ENCODE measurements around the gene TTC9C. TPM values are rescaled to one million over a fixed set of nuclear protein-coding genes. Genes with fewer than 3 reads are reported as not detected.
A peak's percentile ranks its signal among the peaks of the same experiment; 100 is the strongest.
"Not testable (repeated sequence)": the region's sequence is repeated elsewhere in the genome, so short reads cannot be mapped to it uniquely, and the experiment has no call there.

The TTC9C gene
- polyA plus RNA-seq, 4 donors, result 13.5 to 36.9 (median 31.4) TPM

DNA sequence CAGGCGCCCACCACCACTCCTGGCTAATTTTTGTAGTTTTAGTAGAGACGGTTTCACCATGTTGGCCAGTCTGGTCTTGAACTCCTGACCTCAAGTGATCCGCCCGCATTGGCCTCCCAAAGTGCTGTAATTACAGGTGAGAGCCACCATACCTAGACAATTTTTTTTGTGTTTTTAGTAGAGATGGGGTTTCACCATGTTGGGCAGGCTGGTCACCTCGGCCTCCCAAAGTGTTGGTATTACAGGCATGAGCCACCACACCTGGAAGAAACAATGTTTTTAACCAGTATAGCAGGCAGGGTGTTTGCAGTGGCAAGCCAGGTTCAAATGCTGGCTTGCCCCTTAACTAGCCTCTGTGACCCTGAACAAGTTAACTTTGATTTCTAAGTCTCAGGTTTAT lies 21.6 kb downstream of the TTC9C start:
- peaks cover 2 to 29% (median 3%) of the 10 kb centered on the region in 3 donors for H3K36me3 ChIP-seq (ENCODE audit: control insufficient read depth in 3 of 3, insufficient read depth in 2 of 3, low read depth in 1 of 3, low read length in 3 of 3)
- 94 to 98% (median 98%) methylated on average over 5 of the region's 5 CpGs for WGBS, 3 donors
- peaks cover 0 to 10% (median 7%) of the 10 kb centered on the region in 3 donors for H3K4me1 ChIP-seq (ENCODE audit: control insufficient read depth in 3 of 3, insufficient read depth in 2 of 3, low read depth in 1 of 3, low read length in 2 of 3)
- H3K27me3 ChIP-seq (ENCODE audit: control insufficient read depth in 3 of 3, insufficient read depth in 3 of 3, low read length in 3 of 3); DNase-seq; H3K27ac ChIP-seq (ENCODE audit: low read depth in 1 of 3, low read length in 2 of 3); H3K9me3 ChIP-seq (ENCODE audit: control insufficient read depth in 2 of 2, insufficient read depth in 1 of 2, low read depth in 1 of 2, low read length in 1 of 2); FAIRE-seq; H3K4me3 ChIP-seq (ENCODE audit: low read depth in 1 of 3, low read length in 3 of 3): not testable (repeated sequence)

- Histone ChIP-seq H3K27ac (ENCODE audit: low read depth in 1 of 3, low read length in 2 of 3) (no peak overlapping the region), H3K4me1 (ENCODE audit: control insufficient read depth in 3 of 3, insufficient read depth in 2 of 3, low read depth in 1 of 3, low read length in 2 of 3) (peaks cover 0 to 10% (median 7%) of the 10 kb centered on the region in 3 donors), H3K4me3 (ENCODE audit: low read depth in 1 of 3, low read length in 3 of 3) (no peak overlapping the region), H3K36me3 (ENCODE audit: control insufficient read depth in 3 of 3, insufficient read depth in 2 of 3, low read depth in 1 of 3, low read length in 3 of 3) (peaks cover 2 to 29% (median 3%) of the 10 kb centered on the region in 3 donors), H3K27me3 (ENCODE audit: control insufficient read depth in 3 of 3, insufficient read depth in 3 of 3, low read length in 3 of 3) (no peaks in the 10 kb centered on the region), H3K9me3 (ENCODE audit: control insufficient read depth in 2 of 2, insufficient read depth in 1 of 2, low read depth in 1 of 2, low read length in 1 of 2) (no peaks in the 10 kb centered on the region)
- FAIRE-seq, result no peak
- no peak for DNase-seq
- 93 to 96% (median 96%) methylated on average over 14 of the region's 14 CpGs for whole genome bisulfite sequencing, 3 donors
Observed at GRCh38 chr11:62752177-62752785, 24.0 kb downstream of the TTC9C start.

DNA sequence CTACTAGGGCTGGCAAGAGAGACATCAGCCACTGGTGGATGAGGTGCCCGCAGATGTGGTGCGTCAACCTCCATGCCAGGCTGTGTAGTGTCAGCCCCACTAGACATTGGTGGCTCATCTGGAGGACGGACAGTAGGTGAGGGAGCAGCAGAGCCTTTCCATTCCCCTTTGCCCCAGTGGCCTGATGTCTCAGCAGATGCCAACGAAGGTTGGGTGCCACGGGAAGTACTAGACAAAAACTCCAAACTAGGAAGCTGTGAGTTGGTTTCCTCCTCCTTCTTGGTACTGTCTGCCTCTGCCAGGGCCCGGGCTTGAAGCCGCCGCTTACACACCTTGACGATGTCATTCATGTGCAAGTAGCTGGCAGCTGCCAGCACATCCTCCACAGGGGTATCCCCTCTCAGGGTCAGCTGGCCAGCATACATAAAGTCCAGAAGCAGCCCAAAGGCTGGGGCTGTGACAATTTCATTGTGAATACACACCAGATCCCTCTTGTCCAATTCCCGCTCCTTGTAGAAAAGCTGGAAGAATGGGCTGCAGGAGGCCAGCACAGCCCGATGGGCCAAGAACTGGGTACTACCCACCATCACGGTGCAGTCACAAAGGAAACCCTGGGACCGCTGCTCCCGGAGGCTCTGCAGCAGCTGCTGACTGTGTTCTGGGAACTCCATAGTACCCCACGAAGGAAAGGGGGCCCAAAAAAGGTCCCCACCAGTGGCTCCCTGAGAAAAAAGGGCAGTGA lies 24.9 kb downstream of the TTC9C start:
- 37 to 71% (median 55%) methylated on average over 14 to 15 of the region's 15 CpGs for WGBS, 3 donors
- Histone ChIP-seq H3K27me3 (ENCODE audit: control insufficient read depth in 3 of 3, insufficient read depth in 3 of 3, low read length in 3 of 3) (no peaks in the 10 kb centered on the region), H3K27ac (ENCODE audit: low read depth in 1 of 3, low read length in 2 of 3) (peak overlapping the region; percentile 32 to 98 (median 94)), H3K36me3 (ENCODE audit: control insufficient read depth in 3 of 3, insufficient read depth in 2 of 3, low read depth in 1 of 3, low read length in 3 of 3) (peaks cover 2 to 26% (median 3%) of the 10 kb centered on the region in 3 donors), H3K4me1 (ENCODE audit: control insufficient read depth in 3 of 3, insufficient read depth in 2 of 3, low read depth in 1 of 3, low read length in 2 of 3) (peaks cover 0 to 10% (median 7%) of the 10 kb centered on the region in 3 donors), H3K9me3 (ENCODE audit: control insufficient read depth in 2 of 2, insufficient read depth in 1 of 2, low read depth in 1 of 2, low read length in 1 of 2) (no peaks in the 10 kb centered on the region), H3K4me3 (ENCODE audit: low read depth in 1 of 3, low read length in 3 of 3) (peak overlapping the region in 2 of 3 donors; percentile 58 to 77)
- no peak for DNase-seq
- FAIRE-seq, result no peak

DNA sequence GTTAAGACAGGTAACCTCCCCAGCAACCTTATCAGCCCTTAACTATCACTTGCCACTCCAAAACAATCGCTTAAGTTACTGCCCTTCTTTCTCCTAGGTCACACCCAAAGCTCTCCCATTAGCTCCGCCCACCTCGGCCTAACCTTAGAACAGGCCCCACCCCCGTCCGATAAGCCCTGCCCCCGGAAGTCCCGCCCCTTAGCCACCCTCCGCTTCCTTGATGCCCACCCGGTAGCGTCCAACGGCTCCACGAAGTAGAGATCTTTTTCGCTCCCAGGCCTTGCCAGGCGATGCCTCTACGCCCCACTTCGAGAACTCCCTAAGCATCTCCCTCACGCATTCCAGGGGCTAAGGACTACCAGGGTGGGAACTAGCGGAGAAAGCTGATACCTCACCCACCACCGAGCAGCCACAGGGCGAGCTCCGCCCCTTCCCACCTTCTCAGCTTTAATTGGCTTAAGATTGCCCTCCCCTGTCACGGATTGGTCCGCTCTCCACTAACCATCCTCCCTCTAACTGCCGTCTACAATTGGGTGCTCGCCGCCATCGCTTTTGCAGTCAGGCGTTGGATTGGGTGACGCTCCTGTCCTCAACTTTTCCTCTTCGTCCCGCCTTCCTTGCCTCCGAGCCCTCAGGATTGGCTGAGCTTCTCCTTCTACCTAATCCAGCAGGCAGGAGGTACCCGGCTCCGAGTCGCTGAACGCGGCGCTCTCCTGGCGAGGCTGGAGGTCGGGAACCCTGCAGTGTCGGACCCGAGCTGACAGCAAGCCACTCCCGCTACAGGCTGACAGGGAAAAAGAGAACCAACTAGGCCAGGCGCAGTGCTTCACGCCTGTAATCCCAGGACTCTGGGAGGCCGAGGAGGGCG lies 25.7 kb downstream of the TTC9C start, which contains the start of gene ZBTB3:
Gene ZBTB3 (minus strand): TSS at position 425 of the 868 bp plus-strand sequence. CDS start 496 bp downstream, outside the sequence.
- 0 to 1% (median 1%) methylated on average over 47 of the region's 47 CpGs for WGBS, 3 donors
- Histone ChIP-seq H3K36me3 (ENCODE audit: control insufficient read depth in 3 of 3, insufficient read depth in 2 of 3, low read depth in 1 of 3, low read length in 3 of 3) (peaks cover 1 to 24% (median 2%) of the 10 kb centered on the region in 3 donors), H3K4me1 (ENCODE audit: control insufficient read depth in 3 of 3, insufficient read depth in 2 of 3, low read depth in 1 of 3, low read length in 2 of 3) (peaks cover 0 to 10% (median 7%) of the 10 kb centered on the region in 3 donors), H3K27ac (ENCODE audit: low read depth in 1 of 3, low read length in 2 of 3) (peak within 1 kb of the TSS; percentile 66 to 98 (median 94)), H3K27me3 (ENCODE audit: control insufficient read depth in 3 of 3, insufficient read depth in 3 of 3, low read length in 3 of 3) (no peaks in the 10 kb centered on the region), H3K4me3 (ENCODE audit: low read depth in 1 of 3, low read length in 3 of 3) (peak within 1 kb of the TSS in 2 of 3 donors; percentile 58 to 77), H3K9me3 (ENCODE audit: control insufficient read depth in 2 of 2, insufficient read depth in 1 of 2, low read depth in 1 of 2, low read length in 1 of 2) (no peaks in the 10 kb centered on the region)
- FAIRE-seq, result no peak
- DNase-seq, result peak; percentile 99 to 100

- Histone ChIP-seq H3K36me3 (ENCODE audit: control insufficient read depth in 3 of 3, insufficient read depth in 2 of 3, low read depth in 1 of 3, low read length in 3 of 3) (peaks cover 0 to 19% (median 2%) of the 10 kb centered on the region in 3 donors), H3K4me1 (ENCODE audit: control insufficient read depth in 3 of 3, insufficient read depth in 2 of 3, low read depth in 1 of 3, low read length in 2 of 3) (peaks cover 0 to 10% (median 7%) of the 10 kb centered on the region in 3 donors)
- WGBS, 3 donors, result 39 to 70% (median 58%) methylated on average over 10 of the region's 10 CpGs
Observed at GRCh38 chr11:62755086-62755615, 26.9 kb downstream of the TTC9C start.

DNA sequence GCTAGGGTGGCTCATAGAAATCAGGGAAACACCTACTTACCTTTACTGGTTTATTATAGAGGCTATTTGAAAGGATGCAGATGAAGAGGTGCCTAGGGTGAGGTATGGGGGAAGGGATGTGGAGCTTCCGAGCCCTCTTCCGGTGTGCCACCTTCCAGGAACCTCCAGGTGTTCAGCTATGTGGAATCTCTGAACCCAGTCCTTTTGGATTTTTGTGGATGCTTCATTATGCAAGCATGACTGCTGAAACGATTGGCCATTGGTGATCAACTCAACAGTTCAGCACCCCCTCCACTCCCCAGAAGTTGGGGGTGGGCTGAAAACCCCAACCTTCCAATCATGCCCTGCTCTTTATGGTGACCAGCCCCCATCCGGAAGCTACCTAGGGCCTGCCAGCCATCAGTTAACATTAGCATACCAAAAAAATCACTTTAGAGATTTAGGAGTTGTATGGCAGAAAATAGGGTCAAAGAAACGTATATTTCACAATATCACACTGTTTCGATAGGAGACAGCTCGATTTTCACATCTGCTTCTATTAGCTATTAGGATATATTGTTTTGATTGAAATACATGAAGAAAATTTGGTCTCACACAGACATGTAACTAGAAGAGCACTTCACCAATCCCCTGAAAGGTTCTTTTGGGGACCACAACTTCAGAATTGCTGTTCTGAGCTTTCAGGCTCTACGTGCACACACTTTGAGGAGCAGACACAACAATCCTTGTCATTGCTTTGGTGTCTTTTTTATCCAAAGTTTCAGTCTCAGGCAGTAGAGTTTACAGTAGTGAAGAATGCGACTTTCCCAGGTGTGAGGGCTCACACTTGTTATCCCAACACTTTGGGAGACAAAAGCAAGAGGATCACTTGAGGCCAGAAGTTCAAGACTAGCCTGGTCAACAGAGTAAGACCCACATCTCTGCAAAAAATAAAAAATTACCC lies 29.8 kb downstream of the TTC9C start:
- Histone ChIP-seq H3K27me3 (ENCODE audit: control insufficient read depth in 3 of 3, insufficient read depth in 3 of 3, low read length in 3 of 3) (no peaks in the 10 kb centered on the region), H3K4me3 (ENCODE audit: low read depth in 1 of 3, low read length in 3 of 3) (no peak overlapping the region), H3K27ac (ENCODE audit: low read depth in 1 of 3, low read length in 2 of 3) (no peak overlapping the region), H3K9me3 (ENCODE audit: control insufficient read depth in 2 of 2, insufficient read depth in 1 of 2, low read depth in 1 of 2, low read length in 1 of 2) (no peaks in the 10 kb centered on the region), H3K4me1 (ENCODE audit: control insufficient read depth in 3 of 3, insufficient read depth in 2 of 3, low read depth in 1 of 3, low read length in 2 of 3) (peaks cover 5 to 18% (median 5%) of the 10 kb centered on the region in 3 donors), H3K36me3 (ENCODE audit: control insufficient read depth in 3 of 3, insufficient read depth in 2 of 3, low read depth in 1 of 3, low read length in 3 of 3) (peaks cover 0 to 7% (median 0%) of the 10 kb centered on the region in 3 donors)
- 65 to 78% (median 76%) methylated on average over 9 of the region's 9 CpGs for WGBS, 3 donors
- no peak for DNase-seq
- no peak for FAIRE-seq

More at GRCh38 chr11:62755086-62755615, 26.9 kb downstream of the TTC9C start:
- H3K4me3 ChIP-seq (ENCODE audit: low read depth in 1 of 3, low read length in 3 of 3), result no peak overlapping the region
- H3K27ac ChIP-seq (ENCODE audit: low read depth in 1 of 3, low read length in 2 of 3), result no peak overlapping the region
- no peak for DNase-seq
- H3K9me3 ChIP-seq (ENCODE audit: control insufficient read depth in 2 of 2, insufficient read depth in 1 of 2, low read depth in 1 of 2, low read length in 1 of 2), result no peaks in the 10 kb centered on the region
- no peak for FAIRE-seq
- H3K27me3 ChIP-seq (ENCODE audit: control insufficient read depth in 3 of 3, insufficient read depth in 3 of 3, low read length in 3 of 3), result no peaks in the 10 kb centered on the region

- not testable (repeated sequence) for DNase-seq; FAIRE-seq; H3K27me3 ChIP-seq (ENCODE audit: control insufficient read depth in 3 of 3, insufficient read depth in 3 of 3, low read length in 3 of 3); H3K27ac ChIP-seq (ENCODE audit: low read depth in 1 of 3, low read length in 2 of 3); H3K9me3 ChIP-seq (ENCODE audit: control insufficient read depth in 2 of 2, insufficient read depth in 1 of 2, low read depth in 1 of 2, low read length in 1 of 2)
- 23 to 29% (median 23%) methylated on average over 9 of the region's 9 CpGs for WGBS, 3 donors
- Histone ChIP-seq H3K4me3 (ENCODE audit: low read depth in 1 of 3, low read length in 3 of 3) (peak overlapping the region in 1 of 3 donors; percentile 28), H3K36me3 (ENCODE audit: control insufficient read depth in 3 of 3, insufficient read depth in 2 of 3, low read depth in 1 of 3, low read length in 3 of 3) (peaks cover 0 to 29% (median 4%) of the 10 kb centered on the region in 3 donors), H3K4me1 (ENCODE audit: control insufficient read depth in 3 of 3, insufficient read depth in 2 of 3, low read depth in 1 of 3, low read length in 2 of 3) (peaks cover 0 to 13% (median 5%) of the 10 kb centered on the region in 3 donors)
Observed at GRCh38 chr11:62760867-62761227, 32.6 kb downstream of the TTC9C start.
